Mesenchymal stem cell (in vitro differentiated cells and primary cell): Measurements from ENCODE around the gene FABP1.

Source experiments
- DNase-seq: peaks from one replicate; pipeline ENCODE4 v3.0.0-alpha.2; 2013
- H2AFZ ChIP-seq: one replicate; pipeline ENCODE4 v1.6.1; 2013; ENCODE audit warnings: low read depth, mild to moderate bottlenecking, control low read depth, inconsistent platforms, low read length, moderate library complexity
- H2AK5ac ChIP-seq: 2 replicates; pipeline ENCODE4 v1.6.1; 2013; ENCODE audit warnings: low read length, moderate library complexity, mild to moderate bottlenecking, inconsistent platforms; ENCODE audit not compliant: severe bottlenecking
- H2BK120ac ChIP-seq: one replicate; pipeline ENCODE4 v1.6.1; 2013; ENCODE audit warnings: low read depth, mild to moderate bottlenecking, inconsistent platforms, low read length, moderate library complexity
- H2BK12ac ChIP-seq, 2 experiments: one replicate each; pipeline ENCODE4 v1.6.1; 2013; ENCODE audit warnings: inconsistent platforms in 2 of 2, low read length in 2 of 2, mild to moderate bottlenecking in 2 of 2, moderate library complexity in 2 of 2, control low read depth in 1 of 2
- H2BK15ac ChIP-seq: one replicate; pipeline ENCODE4 v1.6.1; 2013; ENCODE audit warnings: mild to moderate bottlenecking, low read depth, inconsistent platforms; ENCODE audit not compliant: poor library complexity, severe bottlenecking
- H2BK5ac ChIP-seq: 2 replicates; pipeline ENCODE4 v1.6.1; 2013; ENCODE audit warnings: low read depth, mild to moderate bottlenecking, low read length, control low read depth, inconsistent platforms; ENCODE audit not compliant: poor library complexity, severe bottlenecking
- H3K14ac ChIP-seq, 2 experiments: one replicate each; pipeline ENCODE4 v1.6.1; 2013; ENCODE audit warnings: inconsistent platforms in 2 of 2, low read length in 2 of 2, control low read depth in 1 of 2, mild to moderate bottlenecking in 1 of 2, moderate library complexity in 1 of 2
- H3K18ac ChIP-seq, 2 experiments: one replicate each; pipeline ENCODE4 v1.6.1; 2013; ENCODE audit warnings: inconsistent platforms in 2 of 2, low read length in 2 of 2, control low read depth in 1 of 2, low read depth in 1 of 2, mild to moderate bottlenecking in 1 of 2
- H3K23ac ChIP-seq, 2 experiments: one replicate each; pipeline ENCODE4 v1.6.1; 2013; ENCODE audit warnings: inconsistent platforms in 2 of 2, low read length in 2 of 2, mild to moderate bottlenecking in 2 of 2, moderate library complexity in 2 of 2, control low read depth in 1 of 2
- H3K27ac ChIP-seq: 2 replicates; pipeline ENCODE4 v1.5.1; 2013; ENCODE audit warnings: mild to moderate bottlenecking, moderate library complexity, low read length, control low read depth, inconsistent platforms; ENCODE audit not compliant: poor library complexity, severe bottlenecking
- H3K27me3 ChIP-seq, 2 experiments: 2 replicates each; pipeline versions ENCODE4 v1.6.1 to v1.7.0; 2013; ENCODE audit warnings: low read length in 2 of 2, mild to moderate bottlenecking in 2 of 2, moderate library complexity in 2 of 2, control low read depth in 1 of 2, inconsistent platforms in 1 of 2; ENCODE audit not compliant: control insufficient read depth in 1 of 2, insufficient read depth in 1 of 2
- H3K36me3 ChIP-seq, 2 experiments: 2 replicates each; pipeline versions ENCODE4 v1.6.1 to v1.7.0; 2013; ENCODE audit warnings: low read length in 2 of 2, control low read depth in 1 of 2, inconsistent platforms in 1 of 2, low read depth in 1 of 2, mild to moderate bottlenecking in 1 of 2; ENCODE audit not compliant: insufficient read depth in 2 of 2, control insufficient read depth in 1 of 2
- H3K4ac ChIP-seq, 2 experiments: one replicate each; pipeline ENCODE4 v1.6.1; 2013; ENCODE audit warnings: inconsistent platforms in 2 of 2, low read length in 2 of 2, mild to moderate bottlenecking in 2 of 2, moderate library complexity in 2 of 2, control low read depth in 1 of 2, low read depth in 1 of 2
- H3K4me1 ChIP-seq: 2 replicates; pipeline ENCODE4 v1.6.1; 2013; ENCODE audit warnings: low read depth, low read length, control low read depth; ENCODE audit not compliant: control insufficient read depth, insufficient read depth
- H3K4me2 ChIP-seq: 2 replicates; pipeline ENCODE4 v1.6.1; 2013; ENCODE audit warnings: low read length, mild to moderate bottlenecking, inconsistent platforms; ENCODE audit not compliant: poor library complexity, severe bottlenecking
- H3K4me3 ChIP-seq, 2 experiments: 2 replicates each; pipeline versions ENCODE4 v1.5.1 to v1.7.0; 2013; ENCODE audit warnings: low read length in 2 of 2, mild to moderate bottlenecking in 2 of 2, control low read depth in 1 of 2, low read depth in 1 of 2; ENCODE audit not compliant: insufficient read depth in 1 of 2
- H3K79me1 ChIP-seq: replicated peaks from 2 replicates; pipeline ENCODE4 v1.6.1; 2013; ENCODE audit warnings: mild to moderate bottlenecking, control low read depth, low read length, inconsistent platforms; ENCODE audit not compliant: poor library complexity, severe bottlenecking
- H3K9ac ChIP-seq: 2 replicates; pipeline ENCODE4 v1.7.0; 2013; ENCODE audit warnings: mild to moderate bottlenecking, low read length, moderate library complexity
- H3K9me3 ChIP-seq: 2 replicates; pipeline ENCODE4 v1.7.0; 2013; ENCODE audit warnings: mild to moderate bottlenecking, low read length; ENCODE audit not compliant: control insufficient read depth
- H4K8ac ChIP-seq: one replicate; pipeline ENCODE4 v1.6.1; 2013; ENCODE audit warnings: inconsistent platforms, mild to moderate bottlenecking, low read length, moderate library complexity
- H4K91ac ChIP-seq: one replicate; pipeline ENCODE4 v1.6.1; 2013; ENCODE audit warnings: mild to moderate bottlenecking, low read length, inconsistent platforms
- WGBS: methylation state at CpG from one replicate; pipeline ENCODE4 v1.1.7; 2013; ENCODE audit warnings: mixed read lengths; 5-methylcytosine and 5-hydroxymethylcytosine counted together

FABP1 gene

GRCh38 chr2:88114889-88115288 lies 13.0 kb downstream of the FABP1 start:
- no peaks in the 10 kb centered on the region for H3K36me3 ChIP-seq
- H3K79me1 ChIP-seq = no peaks in the 10 kb centered on the region
- H3K4me1 ChIP-seq = no peaks in the 10 kb centered on the region
- H3K4me3 ChIP-seq = no peak overlapping the region
- WGBS = 56% methylated on average over 5 of the region's 5 CpGs
- H3K27me3 ChIP-seq = peaks cover 5 to 57% of the 10 kb centered on the region in 2 experiments
- H3K27ac ChIP-seq = no peak overlapping the region
- no peak overlapping the region for H3K4me2 ChIP-seq
- no peak overlapping the region for H3K9ac ChIP-seq
- H2BK120ac ChIP-seq = no peak overlapping the region
- no peak overlapping the region for H3K23ac ChIP-seq
- no peak overlapping the region for H2AK5ac ChIP-seq
- H3K4ac ChIP-seq = no peak overlapping the region
- no peak overlapping the region for H2BK5ac ChIP-seq
- no peak overlapping the region for H2BK15ac ChIP-seq
- H3K14ac ChIP-seq = peak overlapping the region in 1 of 2 experiments; percentile 33
- no peak overlapping the region for H4K91ac ChIP-seq
- H2BK12ac ChIP-seq = no peak overlapping the region
- no peaks in the 10 kb centered on the region for H3K9me3 ChIP-seq
- H3K18ac ChIP-seq = no peak overlapping the region
- no peak overlapping the region for H4K8ac ChIP-seq
- no peak overlapping the region for H2AFZ ChIP-seq
- DNase-seq = no peak

GRCh38 chr2:88113069-88113468 lies 14.8 kb downstream of the FABP1 start:
- Histone ChIP-seq H3K4me1 (no peaks in the 10 kb centered on the region), H3K9me3 (no peaks in the 10 kb centered on the region), H2BK12ac (no peak overlapping the region), H3K79me1 (no peaks in the 10 kb centered on the region), H2BK120ac (no peak overlapping the region), H3K4ac (no peak overlapping the region), H3K18ac (no peak overlapping the region), H2AFZ (no peak overlapping the region), H2BK5ac (no peak overlapping the region), H3K9ac (no peak overlapping the region), H3K36me3 (no peaks in the 10 kb centered on the region), H3K4me3 (no peak overlapping the region), H3K4me2 (no peak overlapping the region), H4K8ac (no peak overlapping the region), H3K27ac (no peak overlapping the region), H2BK15ac (no peak overlapping the region), H2AK5ac (no peak overlapping the region), H3K27me3 (peaks cover 5 to 52% of the 10 kb centered on the region in 2 experiments), H4K91ac (no peak overlapping the region), H3K14ac (no peak overlapping the region), H3K23ac (no peak overlapping the region)
- DNase-seq = no peak
- 100% methylated on average over 1 of the region's 2 CpGs for WGBS

- Histone ChIP-seq H2BK120ac (no peak overlapping the region), H3K23ac (no peak overlapping the region), H3K4ac (no peak overlapping the region), H3K9ac (no peak overlapping the region), H3K79me1 (no peaks in the 10 kb centered on the region), H2BK15ac (no peak overlapping the region), H4K8ac (no peak overlapping the region), H3K9me3 (no peaks in the 10 kb centered on the region), H4K91ac (no peak overlapping the region), H3K36me3 (no peaks in the 10 kb centered on the region), H2AK5ac (no peak overlapping the region), H2AFZ (no peak overlapping the region), H2BK12ac (no peak overlapping the region), H3K4me3 (no peak overlapping the region), H3K14ac (no peak overlapping the region), H3K4me2 (no peak overlapping the region), H2BK5ac (no peak overlapping the region), H3K18ac (no peak overlapping the region), H3K4me1 (no peaks in the 10 kb centered on the region), H3K27me3 (peaks cover 5 to 44% of the 10 kb centered on the region in 2 experiments), H3K27ac (no peak overlapping the region)
- WGBS = 71% methylated on average over 2 of the region's 2 CpGs
- no peak for DNase-seq
Measured at GRCh38 chr2:88110830-88111229, 17.0 kb downstream of the FABP1 start.

DNA sequence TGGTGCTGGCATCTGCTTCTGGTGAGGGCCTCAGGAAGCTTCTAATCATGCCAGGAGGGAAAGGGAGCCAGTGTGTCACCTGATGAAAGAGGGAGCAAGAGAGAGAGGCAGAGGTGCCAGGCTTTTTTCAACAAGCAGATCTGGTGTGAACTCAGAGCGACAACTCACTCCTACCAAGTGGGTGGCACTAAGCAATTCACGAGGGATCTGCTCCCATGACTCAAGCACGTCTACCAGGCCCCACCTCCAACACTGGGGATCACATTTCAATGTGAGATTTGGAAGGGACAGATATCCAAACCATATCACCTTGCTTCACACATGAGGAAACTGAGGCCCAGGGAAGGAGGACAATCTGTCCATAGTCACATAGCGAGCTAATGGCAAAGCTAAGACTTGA lies 19.1 kb downstream of the FABP1 start:
- H2BK5ac ChIP-seq = no peak overlapping the region
- DNase-seq = no peak
- no peak overlapping the region for H3K23ac ChIP-seq
- no peak overlapping the region for H3K9ac ChIP-seq
- H3K79me1 ChIP-seq = no peaks in the 10 kb centered on the region
- no peak overlapping the region for H4K8ac ChIP-seq
- H2BK120ac ChIP-seq = no peak overlapping the region
- no peaks in the 10 kb centered on the region for H3K9me3 ChIP-seq
- no peak overlapping the region for H3K14ac ChIP-seq
- no peak overlapping the region for H3K27ac ChIP-seq
- H3K4me1 ChIP-seq = no peaks in the 10 kb centered on the region
- no peak overlapping the region for H2AFZ ChIP-seq
- no peak overlapping the region for H3K4ac ChIP-seq
- H2BK15ac ChIP-seq = no peak overlapping the region
- no peak overlapping the region for H3K18ac ChIP-seq
- no peak overlapping the region for H3K4me3 ChIP-seq
- H3K27me3 ChIP-seq = peaks cover 3 to 33% of the 10 kb centered on the region in 2 experiments
- no peak overlapping the region for H3K4me2 ChIP-seq
- no peak overlapping the region for H2BK12ac ChIP-seq
- no peak overlapping the region for H2AK5ac ChIP-seq
- WGBS = 75% methylated on average over 4 of the region's 4 CpGs
- H4K91ac ChIP-seq = no peak overlapping the region
- no peaks in the 10 kb centered on the region for H3K36me3 ChIP-seq
